GM12874 (cell line): ENCODE results near the gene KIDINS220.
A peak's percentile ranks its signal among the peaks of the same experiment; 100 is the strongest.

Source experiments
- TF ChIP-seq, protein P1 (sequence below): IDR thresholded peaks from 2 replicates; pipeline ENCODE4 v1.5.1; 2011; ENCODE audit warnings: low read depth, mild to moderate bottlenecking, control low read depth, low read length, moderate library complexity; ENCODE audit not compliant: insufficient read depth

Gene KIDINS220

DNA sequence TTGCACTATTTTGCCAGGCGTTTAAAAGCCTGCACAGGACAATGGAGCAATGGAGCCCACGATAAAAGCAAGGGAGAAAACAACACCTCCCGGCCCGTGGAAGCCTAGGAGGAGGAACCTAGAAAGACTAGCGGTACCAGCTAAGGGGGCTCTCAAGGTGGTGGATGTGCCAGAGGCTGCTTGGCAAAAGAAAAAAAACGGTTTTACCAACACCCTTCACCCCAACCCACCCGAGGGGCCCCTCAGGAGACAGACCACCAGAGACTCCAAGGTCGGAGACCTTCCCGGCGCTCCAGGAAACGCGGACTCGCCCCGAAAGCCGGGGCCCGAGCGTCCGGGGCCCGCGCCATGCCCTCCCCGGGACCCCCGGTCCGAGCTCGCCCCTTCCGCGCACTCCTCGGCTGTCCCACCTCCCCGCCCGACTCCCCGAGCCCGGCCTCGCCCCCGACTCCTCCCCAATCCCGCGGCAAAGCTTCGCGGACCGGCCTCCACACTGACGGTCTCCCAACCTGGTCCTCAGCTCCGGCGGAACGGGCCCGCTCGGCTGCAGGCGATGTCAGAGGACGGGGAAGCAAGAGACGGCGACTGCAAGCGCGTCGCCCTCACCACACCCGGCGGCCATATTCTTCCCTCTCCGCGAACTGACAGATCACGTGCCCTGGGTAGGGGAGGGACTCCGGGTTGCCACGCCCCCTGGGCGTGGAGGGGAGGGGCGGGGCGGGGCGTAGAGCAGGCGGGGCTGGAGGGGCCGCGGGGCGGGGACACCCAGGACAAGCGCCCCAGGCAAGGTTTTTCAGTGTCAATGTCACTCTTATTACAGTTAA lies at the start of gene KIDINS220:
KIDINS220 (minus strand) TSS at position 643 of the 824 bp plus-strand sequence. CDS start 10,520 bp downstream, outside the sequence.
- TF ChIP-seq, protein P1, sequence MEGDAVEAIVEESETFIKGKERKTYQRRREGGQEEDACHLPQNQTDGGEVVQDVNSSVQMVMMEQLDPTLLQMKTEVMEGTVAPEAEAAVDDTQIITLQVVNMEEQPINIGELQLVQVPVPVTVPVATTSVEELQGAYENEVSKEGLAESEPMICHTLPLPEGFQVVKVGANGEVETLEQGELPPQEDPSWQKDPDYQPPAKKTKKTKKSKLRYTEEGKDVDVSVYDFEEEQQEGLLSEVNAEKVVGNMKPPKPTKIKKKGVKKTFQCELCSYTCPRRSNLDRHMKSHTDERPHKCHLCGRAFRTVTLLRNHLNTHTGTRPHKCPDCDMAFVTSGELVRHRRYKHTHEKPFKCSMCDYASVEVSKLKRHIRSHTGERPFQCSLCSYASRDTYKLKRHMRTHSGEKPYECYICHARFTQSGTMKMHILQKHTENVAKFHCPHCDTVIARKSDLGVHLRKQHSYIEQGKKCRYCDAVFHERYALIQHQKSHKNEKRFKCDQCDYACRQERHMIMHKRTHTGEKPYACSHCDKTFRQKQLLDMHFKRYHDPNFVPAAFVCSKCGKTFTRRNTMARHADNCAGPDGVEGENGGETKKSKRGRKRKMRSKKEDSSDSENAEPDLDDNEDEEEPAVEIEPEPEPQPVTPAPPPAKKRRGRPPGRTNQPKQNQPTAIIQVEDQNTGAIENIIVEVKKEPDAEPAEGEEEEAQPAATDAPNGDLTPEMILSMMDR, result no peak

DNA sequence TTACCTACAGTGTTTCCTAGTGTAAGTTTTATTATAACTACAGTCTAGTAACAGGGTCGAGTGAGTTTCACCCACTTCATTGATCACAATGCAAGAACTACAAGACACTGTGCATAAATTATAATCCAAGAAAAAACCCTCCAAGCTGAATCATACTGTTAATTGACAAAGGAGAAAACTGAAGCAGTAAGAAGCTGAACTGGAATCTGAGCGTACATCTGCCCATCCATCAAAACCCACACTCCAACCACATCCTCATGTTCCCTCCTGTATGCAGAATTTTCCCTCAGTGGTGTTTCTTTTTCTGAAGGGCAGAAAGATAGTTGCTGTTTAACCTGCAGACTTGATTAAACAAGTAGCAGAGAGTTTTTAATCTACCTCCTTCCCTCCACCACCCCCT lies 49.5 kb upstream of the KIDINS220 start:
- TF ChIP-seq, protein P1, result no peak

DNA sequence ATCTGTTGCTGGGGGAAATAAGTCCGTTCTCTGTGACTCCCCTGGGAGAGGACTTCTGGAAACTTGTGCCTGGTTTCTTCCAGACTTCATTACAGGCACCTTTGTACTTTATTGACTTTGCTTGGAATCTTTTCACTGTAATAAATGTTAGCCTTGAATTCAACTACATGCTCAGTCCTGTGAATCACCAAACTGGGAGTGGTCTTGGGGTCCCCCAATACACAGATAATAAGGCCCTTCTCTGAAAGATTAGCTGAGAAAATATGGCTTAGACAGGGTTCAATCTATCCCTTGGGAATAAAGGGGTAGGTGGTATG lies 48.7 kb upstream of the KIDINS220 start:
- TF ChIP-seq, protein P1, result no peak

DNA sequence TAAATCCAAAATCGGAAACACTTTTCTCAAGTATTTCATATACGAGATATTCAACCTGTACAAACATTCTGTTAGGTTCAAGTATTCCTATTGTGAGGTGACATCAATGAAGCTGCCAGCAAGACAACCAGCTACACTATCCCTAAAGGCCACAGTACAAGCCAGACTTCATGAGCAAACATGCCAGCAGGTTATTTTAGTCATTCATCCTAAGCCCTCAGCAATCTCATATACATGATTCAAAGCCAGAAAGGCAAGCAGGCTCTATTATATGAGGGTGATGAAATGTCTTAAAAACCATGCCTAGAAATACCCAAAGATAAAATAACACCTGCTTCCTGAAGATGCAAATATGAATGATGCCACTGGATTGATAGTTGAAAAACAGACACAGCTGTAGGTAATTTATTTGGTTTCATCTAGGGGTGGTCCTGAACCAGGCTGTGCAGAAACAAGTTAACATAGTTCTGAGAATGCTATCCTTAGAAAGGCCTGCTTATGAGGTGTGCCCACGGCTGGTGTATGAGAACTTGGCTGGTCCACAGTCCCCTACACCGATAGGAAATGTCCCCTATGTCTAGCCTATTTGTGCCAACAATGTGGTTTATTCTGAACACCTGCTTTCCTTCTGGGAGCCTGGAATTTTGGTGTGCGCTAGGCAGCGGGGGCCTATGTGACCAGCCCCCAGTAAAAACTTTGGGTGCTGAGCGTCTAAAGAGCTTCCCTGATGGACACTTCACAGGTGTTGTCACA lies 48.2 kb upstream of the KIDINS220 start:
- TF ChIP-seq, protein P1, result no peak

DNA sequence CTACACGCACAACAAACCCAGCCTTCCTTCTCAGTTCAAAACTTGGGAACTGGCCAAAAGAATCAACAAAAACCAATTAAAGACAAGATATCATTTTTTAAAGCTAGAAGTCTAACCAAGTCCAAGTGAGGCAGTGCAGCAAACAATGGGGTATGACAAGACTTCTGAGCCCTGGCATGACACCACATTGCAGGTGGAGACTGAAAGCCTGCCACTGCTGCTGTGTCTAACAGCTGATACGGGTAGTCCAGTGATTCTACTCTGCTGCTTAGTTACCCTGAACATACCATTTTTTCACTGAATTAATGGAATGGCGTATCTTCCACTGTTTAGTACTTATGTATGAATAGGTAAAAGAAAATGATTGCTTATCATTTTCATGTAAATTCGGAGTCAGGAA lies 47.4 kb upstream of the KIDINS220 start:
- TF ChIP-seq, protein P1, result no peak

DNA sequence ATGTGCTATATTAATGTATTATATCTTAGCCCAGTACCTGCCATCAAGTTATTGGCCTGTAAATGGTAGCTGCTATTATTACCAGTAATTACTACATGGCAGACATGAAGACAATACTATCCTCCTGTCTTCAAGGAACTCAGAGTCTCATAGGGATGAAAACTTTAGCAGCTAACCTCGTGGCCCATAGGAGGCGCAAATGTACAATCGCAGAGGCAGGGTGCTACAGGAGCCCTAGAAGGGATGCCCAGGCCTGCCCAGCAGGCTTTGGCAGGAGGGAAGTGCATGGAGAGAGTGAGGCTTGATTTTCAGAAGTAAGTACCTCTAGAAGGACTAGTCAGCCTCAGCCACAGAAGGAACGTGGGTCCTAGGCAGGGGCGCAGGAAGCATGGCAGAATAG lies 44.7 kb upstream of the KIDINS220 start:
- TF ChIP-seq, protein P1, result peak; percentile 34; the same call in 1 of the 2 replicates

DNA sequence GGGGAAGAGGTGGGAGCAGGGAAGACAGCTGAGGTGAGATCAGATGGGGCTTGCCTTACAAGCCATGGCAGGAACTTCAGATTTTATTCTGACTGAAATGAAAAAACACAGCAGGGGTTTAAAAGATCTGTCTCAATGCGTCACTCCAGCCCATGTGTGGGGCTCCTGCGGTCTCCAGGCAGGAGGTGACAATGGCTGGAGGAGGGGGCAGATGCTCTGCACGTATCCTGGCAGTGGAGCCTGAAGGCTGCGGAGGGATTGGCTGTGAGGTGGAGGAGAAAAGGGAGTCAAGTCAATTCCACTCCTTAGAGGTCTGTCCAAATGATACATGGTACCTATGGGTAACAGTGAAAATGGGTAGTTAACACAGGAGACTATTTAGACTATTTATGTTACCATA lies 40.5 kb upstream of the KIDINS220 start:
- TF ChIP-seq, protein P1, result no peak
